Inflammatory macrophage treated with lipopolysaccharide for 1 hour (primary cell): ENCODE data around the gene RUBCN.
"Not testable (repeated sequence)": the region's sequence is repeated elsewhere in the genome, so short reads cannot be mapped to it uniquely, and the experiment has no call there.

Source experiments
- DNase-seq, 2 donors: peaks; one replicate each; pipeline ENCODE4 v3.0.0-alpha.2; 2020 to 2022

Gene RUBCN

GRCh38 chr3:197680955-197681521 lies 55.7 kb downstream of the RUBCN start:
- DNase-seq: no peak

- peak; percentile 12 to 37 for DNase-seq
Measured at GRCh38 chr3:197675951-197676350, 60.8 kb downstream of the RUBCN start.

GRCh38 chr3:197675563-197675860 lies 61.2 kb downstream of the RUBCN start:
- no peak for DNase-seq

- DNase-seq: no peak
Measured at GRCh38 chr3:197674741-197675562, 61.8 kb downstream of the RUBCN start.

- no peak for DNase-seq
Measured at GRCh38 chr3:197673170-197673569, 63.5 kb downstream of the RUBCN start.

GRCh38 chr3:197670361-197670760 lies 66.3 kb downstream of the RUBCN start:
- no peak for DNase-seq

- no peak for DNase-seq
Measured at GRCh38 chr3:197667968-197668367, 68.7 kb downstream of the RUBCN start.

GRCh38 chr3:197667293-197667692 lies 69.4 kb downstream of the RUBCN start:
- DNase-seq: not testable (repeated sequence)

GRCh38 chr3:197666221-197666842 lies 70.4 kb downstream of the RUBCN start:
- DNase-seq: not testable (repeated sequence)

- DNase-seq: not testable (repeated sequence)
Measured at GRCh38 chr3:197665549-197665948, 71.2 kb downstream of the RUBCN start.

GRCh38 chr3:197665142-197665491 lies 71.6 kb downstream of the RUBCN start:
- DNase-seq: not testable (repeated sequence)

- not testable (repeated sequence) for DNase-seq
Measured at GRCh38 chr3:197664414-197665141, 72.1 kb downstream of the RUBCN start.

- not testable (repeated sequence) for DNase-seq
Measured at GRCh38 chr3:197663367-197664140, 73.2 kb downstream of the RUBCN start.

- DNase-seq: not testable (repeated sequence)
Measured at GRCh38 chr3:197662352-197662751, 74.4 kb downstream of the RUBCN start.

GRCh38 chr3:197661874-197662273 lies 74.8 kb downstream of the RUBCN start:
- not testable (repeated sequence) for DNase-seq

GRCh38 chr3:197661234-197661834 lies 75.4 kb downstream of the RUBCN start:
- not testable (repeated sequence) for DNase-seq

- DNase-seq: not testable (repeated sequence)
Measured at GRCh38 chr3:197659701-197660100, 77.0 kb downstream of the RUBCN start.

- not testable (repeated sequence) for DNase-seq
Measured at GRCh38 chr3:197659144-197659543, 77.6 kb downstream of the RUBCN start.

- DNase-seq: not testable (repeated sequence)
Measured at GRCh38 chr3:197658706-197659105, 78.0 kb downstream of the RUBCN start.

GRCh38 chr3:197657541-197658292 lies 79.0 kb downstream of the RUBCN start:
- DNase-seq: not testable (repeated sequence)

GRCh38 chr3:197656960-197657359 lies 79.7 kb downstream of the RUBCN start:
- not testable (repeated sequence) for DNase-seq
